NB4 (cell line): ENCODE results near the gene CARD19.

Experiments used
- CTCF ChIP-seq: IDR thresholded peaks from one replicate; pipeline ENCODE4 v1.5.1; 2012; ENCODE audit warnings: low read depth, low read length
- MAX ChIP-seq: IDR thresholded peaks from 2 replicates; pipeline ENCODE4 v1.6.1; 2011; ENCODE audit warnings: low read depth, low read length
- MYC ChIP-seq: IDR thresholded peaks from 2 replicates; pipeline ENCODE4 v1.6.1; 2011; ENCODE audit warnings: low read depth, low read length
- POLR2A ChIP-seq: IDR thresholded peaks from 2 replicates; pipeline ENCODE4 v1.6.1; 2011; ENCODE audit warnings: mild to moderate bottlenecking; ENCODE audit not compliant: insufficient read length; ENCODE audit errors: extremely low read depth

- TF ChIP-seq MAX: no peak
- no peak for TF ChIP-seq POLR2A
- no peak for TF ChIP-seq CTCF
- TF ChIP-seq MYC: no peak
These were observed 42.3 kb downstream of the CARD19 start for GRCh38 chr9:93138171-93138764.
